Hematopoietic multipotent progenitor cell treated with erythropoietin and hydrocortisone succinate and interleukin-3 and kit ligand, for 6 days (in vitro differentiated cells): Measurements from ENCODE around the gene RRP36.
"Not testable (repeated sequence)": the region's sequence is repeated elsewhere in the genome, so short reads cannot be mapped to it uniquely, and the experiment has no call there.

Source experiments
- DNase-seq: peaks from one replicate; pipeline ENCODE4 v3.0.0-alpha.2; 2015

The RRP36 gene

DNA sequence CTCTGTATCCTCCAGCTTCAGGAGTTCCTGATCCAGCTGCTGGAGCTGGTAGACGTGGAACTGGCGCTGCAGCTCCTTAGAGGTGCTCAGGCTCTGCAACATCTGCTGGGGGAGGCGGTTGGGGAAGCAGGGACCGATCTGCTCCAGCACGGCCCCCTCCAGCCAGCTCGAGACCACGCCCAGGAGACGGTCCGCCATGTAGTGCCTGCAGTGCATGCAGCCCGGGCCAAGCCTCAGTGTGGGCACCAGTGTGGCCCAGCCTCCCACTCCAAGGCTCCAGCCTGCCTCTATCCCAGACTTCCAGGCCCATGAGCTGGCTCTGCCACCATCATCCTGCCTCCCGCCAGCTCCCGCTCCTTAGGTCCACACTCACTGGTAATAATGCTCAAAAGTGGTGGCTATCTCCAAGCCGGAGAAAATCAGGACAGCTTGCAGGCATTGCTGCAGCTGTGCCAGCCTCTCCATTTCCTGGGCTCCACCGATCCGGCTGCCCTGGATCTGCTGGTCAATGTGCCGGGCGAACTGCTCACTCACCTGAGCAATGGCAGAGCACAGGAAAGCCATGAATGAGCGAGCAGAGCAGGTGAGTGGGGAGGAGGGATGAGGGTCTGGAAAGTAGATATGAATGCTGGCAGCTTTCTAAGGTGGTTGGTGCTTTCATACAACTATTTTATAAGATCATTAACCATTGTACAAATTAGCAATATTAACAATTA is 19.3 kb downstream of the RRP36 start:
- no peak for DNase-seq

DNA sequence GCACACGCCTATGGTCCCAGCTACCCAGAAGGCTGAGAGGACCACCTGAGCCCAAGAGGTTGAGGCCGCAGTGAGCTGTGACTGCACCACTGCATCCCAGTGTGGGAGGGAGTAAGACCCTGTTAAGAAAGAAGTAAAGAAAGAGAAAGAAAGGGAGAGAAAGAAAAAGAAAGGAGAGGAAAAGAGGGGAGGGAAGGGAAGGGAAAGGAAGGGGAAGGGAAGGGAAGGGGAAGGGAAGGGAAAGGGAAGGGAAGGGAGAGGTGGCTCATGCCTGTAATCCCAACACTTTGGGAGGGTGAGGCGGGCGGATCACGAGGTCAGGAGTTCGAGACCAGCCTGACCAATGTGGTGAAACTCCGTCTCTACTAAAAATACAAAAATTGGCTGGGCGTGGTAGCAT is 20.1 kb downstream of the RRP36 start:
- DNase-seq = not testable (repeated sequence)

DNA sequence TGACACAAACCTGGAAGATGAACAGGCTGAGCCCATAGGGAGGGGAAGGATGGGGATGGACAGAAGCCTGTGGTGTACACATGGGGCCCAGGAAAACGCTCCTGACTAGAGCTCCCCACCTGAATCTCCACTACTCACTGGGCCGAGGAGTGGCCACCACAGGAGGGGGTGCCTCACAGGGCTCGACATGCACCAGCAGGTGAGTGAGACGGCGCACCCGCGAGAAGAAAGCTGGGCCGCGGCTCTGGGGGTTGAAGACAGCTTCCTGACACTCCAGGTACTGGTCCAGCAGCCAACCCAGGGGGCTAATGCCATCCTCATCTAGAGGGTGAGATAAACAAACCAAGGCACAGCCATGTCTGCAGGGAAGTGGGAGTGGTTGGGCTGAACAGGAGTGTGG is 21.9 kb downstream of the RRP36 start:
- DNase-seq = no peak

DNA sequence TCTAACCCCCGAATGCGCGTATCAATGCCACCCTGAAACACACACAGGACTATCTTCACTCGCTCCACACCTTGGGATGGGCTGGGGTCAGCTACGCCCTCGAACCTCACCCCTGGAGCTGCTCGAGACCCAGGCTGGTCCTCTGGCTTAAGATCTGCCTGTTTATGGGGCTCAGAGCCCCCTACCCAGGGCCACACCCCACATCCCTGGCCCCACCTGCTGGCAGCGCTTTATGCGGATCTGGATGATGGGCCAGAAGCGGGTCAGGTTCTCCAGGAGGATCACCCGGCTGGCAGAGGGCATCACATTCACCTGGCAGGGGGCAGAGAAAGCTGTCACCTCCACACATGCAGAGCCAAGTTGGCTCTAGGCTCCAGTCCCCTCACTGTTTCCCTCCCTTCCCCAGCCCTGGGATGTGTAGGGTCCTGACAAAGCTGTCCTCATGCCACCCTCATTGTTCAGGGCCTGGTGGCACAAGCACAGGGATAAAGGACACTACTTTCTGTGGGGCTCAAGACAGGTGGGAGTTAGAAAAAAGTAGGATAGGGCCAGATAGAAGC is 24.0 kb downstream of the RRP36 start:
- DNase-seq = no peak

DNA sequence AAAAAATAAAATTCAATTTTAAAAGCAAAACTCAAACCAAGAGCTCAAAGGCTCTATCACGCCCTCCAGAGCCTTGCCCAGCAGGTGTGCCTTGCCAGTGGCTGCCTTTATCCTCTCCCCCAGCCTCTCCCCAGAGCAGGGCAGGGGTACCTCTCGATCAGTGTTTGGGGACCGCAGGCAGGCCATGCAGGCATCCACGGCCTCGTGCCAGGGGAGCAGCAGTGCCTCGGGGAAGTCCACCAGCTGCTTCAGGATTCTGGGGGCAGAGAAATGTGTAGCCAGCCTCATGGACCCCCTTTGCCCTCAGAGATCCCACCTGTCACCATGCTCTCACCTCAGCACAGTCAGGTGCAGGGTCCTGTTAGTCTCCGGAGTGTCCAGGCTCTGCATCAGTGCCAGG is 26.6 kb downstream of the RRP36 start:
- no peak for DNase-seq

DNA sequence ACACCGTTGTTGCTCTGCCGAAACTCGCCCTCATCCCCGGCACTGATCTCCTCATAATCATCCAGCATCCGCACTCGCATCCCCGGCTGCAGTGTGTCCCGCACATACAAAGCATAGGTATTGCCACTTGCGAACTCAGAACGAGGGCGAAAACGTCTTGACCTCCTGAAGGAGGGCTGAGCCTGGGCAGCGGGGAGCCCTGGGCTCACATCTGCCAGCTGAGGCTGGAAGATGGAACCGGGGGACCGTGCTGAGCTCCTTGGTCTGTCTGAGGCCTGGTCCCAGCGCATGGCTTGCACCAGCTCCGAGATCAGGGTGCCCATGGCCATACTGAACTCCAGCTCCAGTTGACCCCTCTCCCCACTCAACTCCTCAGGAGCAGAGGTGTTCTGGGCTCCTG is 29.6 kb downstream of the RRP36 start:
- no peak for DNase-seq

DNA sequence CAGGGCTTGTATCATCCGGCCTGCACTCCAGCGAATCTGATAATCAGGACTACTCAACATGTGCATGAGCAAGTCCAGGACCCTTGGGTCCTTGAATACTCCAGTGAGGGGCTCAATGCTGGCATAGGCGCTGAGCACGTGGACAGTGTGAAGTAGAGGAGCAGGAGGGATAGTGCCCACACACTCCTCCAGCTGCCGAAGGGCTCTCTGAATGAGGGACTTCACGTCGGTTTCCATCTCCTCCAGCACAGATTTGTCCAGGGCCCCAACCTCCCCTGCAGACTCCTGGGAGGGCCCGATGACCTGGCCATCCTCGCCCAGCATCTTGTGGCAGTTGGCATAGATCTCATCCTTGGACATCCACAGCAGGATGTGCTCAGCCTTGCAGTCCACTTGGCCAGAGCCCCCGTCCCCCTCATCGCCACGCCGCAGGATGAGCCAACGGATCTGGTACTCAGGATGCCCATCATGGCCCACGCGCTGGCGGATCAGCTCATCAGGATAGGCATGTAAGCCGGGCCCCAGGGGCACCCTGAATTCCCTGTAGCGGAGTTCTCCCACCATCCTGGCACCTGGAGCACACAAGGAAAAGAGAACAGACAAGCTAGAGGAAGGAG is 30.9 kb downstream of the RRP36 start:
- DNase-seq = no peak

DNA sequence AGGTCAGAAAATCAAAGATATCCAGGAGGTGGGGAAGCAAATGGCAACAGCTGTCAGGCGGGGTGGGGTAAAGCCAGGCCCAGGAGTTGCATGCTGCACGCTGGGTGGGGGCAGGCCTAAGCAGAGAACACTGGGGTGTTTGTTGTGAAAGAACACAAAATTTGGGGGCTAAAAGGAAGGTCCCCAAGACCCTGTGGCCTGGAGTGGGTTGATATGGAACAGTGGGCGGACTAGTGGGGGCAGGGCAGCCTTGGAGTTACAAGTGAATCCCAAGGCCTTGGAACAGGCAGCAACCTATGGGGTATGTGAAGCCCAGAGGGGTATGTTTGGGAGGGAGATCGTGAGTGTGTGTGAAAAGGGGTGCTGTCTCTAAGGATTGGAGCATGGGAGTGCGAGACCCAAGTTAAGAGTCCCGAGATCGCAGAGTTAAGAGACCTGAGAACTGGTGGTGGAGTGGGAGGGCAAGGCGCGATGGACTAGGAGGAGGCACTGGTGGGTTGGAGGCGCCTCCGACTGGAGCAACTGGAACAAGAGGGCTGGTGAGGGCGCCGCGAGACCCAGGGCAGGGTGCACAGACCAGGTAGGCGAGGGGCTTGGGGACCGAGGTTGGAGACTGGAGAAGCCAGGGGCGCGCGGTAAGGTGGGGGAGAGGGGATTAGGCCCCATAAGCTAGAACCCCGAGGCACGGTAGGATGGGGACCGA is 31.6 kb downstream of the RRP36 start:
- DNase-seq = peak; percentile 66

DNA sequence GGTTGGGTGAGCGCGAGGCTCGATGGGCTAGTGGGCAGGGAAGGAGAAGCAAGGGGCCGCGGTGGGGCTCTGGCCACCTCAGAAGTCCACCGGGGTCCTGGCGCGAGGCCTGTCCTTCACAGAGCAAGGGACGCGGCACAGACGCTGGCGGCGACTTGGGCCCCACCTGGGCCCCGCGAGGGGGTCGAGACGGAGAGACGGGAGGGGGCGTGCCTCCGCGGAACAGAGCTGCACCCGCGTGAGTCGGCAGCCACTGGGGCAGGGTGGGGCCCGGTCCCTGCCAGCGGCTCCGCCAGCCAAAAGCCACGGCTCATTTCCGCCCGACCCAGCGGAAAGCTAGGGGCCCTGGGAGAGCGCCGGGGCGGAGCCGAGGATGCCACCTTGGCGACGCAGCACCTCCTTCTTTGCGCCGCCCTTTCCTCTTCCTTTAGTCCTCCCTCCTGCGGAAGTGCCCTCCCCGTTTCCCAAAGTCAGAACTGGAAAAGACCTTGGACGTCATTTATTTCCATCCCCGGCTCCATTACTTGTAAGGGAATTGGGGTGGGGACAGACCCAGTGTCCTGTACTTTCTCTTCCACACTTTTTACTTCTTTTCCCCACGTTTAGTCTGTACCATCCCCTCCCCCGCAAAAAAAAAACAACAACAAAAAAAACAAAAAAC is 32.3 kb downstream of the RRP36 start, which contains the start of gene CUL7:
Gene CUL7 (minus strand): TSS at position 307 of the 661 bp plus-strand sequence. CDS start 1,063 bp downstream, outside the sequence.
- peak; percentile 98 for DNase-seq

DNA sequence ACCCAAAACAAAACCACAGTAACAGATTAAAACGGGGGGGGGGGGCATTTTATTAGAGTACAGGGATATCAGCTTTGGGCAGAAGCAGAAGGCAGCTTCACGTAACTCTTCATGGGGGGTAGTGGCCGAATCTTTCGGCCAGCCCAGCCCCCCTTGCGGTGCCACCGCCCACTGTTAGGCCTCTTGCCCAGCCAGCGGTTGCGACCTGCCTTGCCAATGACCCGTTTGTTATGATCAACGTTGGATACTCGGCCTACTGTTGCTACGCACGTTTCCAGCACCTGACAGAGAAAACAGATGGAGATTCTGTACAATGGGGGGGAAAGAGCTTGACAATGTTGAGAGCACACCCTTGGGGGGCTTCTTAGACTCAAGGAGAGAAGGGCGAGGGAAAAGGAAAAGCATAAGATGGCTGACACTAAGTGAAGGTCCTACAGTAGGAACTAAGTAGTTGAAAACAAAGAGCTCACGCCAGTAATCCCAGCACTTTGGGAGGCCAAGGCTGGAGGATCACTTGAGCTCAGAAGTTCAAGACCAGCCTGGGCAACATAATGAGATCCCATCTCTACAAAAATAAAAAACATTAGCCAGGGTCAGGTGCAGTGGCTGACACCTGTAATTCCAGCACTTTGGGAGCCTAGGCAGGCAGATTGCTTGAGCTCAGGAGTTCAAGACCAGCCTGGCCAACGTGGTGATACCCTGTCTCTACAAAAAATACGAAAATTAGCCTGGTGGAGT is 33.0 kb downstream of the RRP36 start:
- DNase-seq = no peak

DNA sequence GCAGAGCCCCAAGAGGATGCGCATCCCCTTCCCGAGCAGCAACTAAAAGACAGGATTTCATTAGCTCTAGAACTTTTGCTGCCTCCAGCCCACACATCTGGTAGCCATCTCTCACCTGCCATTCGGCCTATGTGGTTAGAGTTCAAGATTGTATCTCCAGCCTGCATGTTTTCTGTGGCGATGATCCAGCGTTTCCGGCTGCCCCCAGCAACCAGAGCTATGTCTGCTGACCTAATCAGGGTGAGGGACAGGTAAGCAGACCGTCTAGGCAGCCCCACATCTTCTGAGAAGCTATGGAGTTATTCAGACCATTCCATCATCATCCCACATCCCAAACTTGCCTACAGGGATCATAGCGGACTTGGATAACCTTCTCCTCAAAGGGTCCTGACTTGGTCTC is 34.5 kb downstream of the RRP36 start:
- no peak for DNase-seq

DNA sequence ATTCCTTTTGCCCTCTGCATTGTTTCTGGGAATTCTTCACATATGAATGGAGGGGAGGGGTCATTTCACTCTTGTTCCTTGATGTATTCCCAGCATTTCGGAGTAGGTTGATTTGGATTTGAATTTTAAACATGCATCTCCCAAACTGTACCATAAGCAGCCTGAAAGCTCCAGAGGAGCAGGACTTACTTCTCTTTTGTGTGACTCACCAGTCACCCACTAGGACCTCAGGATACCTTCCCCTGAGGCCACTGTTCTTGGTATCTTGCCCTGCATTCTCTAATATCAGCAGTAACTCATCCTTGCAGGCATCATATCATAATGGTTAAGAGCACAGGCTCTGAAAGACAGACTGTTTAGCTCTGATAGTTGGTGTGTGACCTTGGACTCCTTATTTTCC is 37.1 kb downstream of the RRP36 start:
- DNase-seq = peak; percentile 55

DNA sequence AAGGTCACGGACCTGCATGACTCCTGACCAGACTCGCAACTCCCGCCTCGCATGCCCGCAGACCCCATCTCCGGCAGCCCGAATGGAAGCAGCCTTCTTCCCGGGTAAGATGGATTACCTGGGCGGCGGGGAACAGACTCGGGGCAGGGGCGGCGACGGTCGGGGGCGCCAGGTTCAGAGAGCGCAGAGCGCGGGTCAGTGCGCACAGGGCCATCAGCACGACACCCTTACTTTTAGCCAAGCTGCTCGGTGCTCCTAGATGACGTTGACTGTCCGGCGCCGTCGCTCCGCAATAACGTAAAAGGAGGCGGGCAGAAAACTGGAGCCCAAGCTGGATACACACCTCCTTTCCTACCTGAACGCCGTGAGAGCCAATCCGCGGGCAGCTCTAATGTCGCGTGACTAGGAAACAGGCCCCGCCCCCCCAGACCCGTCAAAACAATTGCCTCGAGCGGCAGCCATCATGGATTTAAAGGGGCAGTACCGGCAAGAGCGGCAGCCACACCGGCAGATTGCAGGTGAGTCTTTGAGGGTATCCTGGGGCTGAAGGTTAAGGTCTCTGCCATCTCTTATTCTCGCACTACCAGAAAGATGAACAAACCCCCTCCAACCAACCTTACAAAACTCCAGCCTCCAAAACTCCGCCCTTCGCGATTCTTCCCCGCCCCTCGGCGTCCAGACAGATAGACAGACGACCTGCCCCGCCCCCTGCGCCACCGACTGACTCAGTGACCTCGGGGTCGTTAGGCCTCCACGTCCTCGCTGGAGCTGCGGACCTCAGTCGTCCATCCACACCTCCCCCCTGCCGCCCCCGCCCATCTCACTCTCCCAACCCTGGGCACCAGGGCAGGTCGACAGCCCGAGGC is 38.0 kb downstream of the RRP36 start, which contains the start of the genes KLC4 and MRPL2:
Gene KLC4 (plus strand): TSS at position 464 of the 866 bp plus-strand sequence. CDS start 1,705 bp downstream, outside the sequence.
Gene MRPL2 (minus strand): TSS at position 267 of the 866 bp plus-strand sequence. CDS start 53 bp downstream, at position 214.
- DNase-seq = peak; percentile 100

DNA sequence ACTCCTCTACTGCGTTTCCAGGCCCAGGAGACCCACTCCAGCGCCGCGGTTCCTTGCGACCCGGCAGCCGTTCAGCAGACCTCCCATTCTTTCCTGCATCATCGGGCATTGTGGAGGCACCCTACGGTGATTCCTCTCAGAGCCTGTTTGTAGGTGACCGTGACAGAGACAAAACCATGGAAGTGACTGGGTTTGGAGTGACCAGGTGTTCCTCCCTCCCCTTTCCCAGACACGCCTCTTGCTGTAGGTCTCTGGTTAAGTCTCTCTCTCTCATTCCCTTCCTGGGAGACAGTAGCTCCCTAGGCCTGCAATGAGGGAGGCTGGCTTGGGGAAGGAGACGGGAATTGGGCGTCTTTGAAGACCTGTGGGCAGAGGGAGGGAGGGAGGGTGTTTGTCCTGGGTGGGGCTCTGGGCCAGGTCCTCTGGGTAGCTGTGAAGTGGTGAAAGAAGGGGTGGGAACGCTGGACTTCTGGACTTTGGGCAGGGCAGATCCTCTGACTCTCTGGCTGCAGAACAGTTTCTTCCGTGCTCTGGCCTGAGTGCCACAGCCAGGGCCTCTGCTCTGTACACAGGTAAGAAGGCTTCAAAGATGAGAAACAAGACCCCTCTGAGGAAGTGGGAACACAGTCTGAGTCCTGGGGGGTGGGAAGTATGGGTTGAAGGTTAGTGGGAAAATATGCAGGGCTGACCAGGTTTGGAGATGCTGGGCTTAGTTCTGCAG is 38.8 kb downstream of the RRP36 start:
- peak; percentile 17 for DNase-seq

DNA sequence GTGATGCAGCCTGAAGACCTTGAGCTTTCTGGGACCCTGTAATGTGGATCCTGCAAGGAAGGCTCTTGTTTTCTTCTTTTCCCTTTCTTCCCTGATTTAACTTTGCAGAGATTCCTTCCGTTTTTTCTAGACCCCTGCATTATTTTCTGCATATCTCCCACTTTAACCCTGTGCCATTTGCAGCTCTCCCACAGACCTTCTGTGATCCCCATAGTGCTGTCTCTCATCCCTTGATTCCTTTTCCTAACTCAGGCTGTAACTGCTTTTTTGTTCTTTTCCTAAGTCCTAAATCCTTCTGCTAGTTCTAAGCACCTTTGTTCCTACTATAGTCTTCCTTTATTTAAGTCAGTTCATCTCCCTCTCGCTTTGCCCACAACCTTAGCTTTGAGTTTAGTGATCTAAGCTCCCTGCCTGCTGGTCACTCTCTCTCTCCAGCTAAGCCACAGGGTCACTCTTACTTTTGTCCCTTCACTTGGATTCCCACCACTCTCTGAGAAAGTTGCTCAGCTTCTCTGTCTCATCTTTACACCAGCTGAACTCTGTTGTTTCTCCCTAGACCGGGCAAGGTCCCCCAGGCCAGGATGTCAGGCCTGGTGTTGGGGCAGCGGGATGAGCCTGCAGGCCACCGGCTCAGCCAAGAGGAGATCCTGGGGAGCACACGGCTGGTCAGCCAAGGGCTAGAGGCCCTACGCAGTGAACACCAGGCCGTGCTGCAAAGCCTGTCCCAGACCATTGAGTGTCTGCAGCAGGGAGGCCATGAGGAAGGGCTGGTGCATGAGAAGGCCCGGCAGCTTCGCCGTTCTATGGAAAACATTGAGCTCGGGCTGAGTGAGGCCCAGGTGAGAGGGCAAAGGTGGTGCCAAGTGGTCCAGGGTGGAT is 39.6 kb downstream of the RRP36 start:
- DNase-seq = no peak

DNA sequence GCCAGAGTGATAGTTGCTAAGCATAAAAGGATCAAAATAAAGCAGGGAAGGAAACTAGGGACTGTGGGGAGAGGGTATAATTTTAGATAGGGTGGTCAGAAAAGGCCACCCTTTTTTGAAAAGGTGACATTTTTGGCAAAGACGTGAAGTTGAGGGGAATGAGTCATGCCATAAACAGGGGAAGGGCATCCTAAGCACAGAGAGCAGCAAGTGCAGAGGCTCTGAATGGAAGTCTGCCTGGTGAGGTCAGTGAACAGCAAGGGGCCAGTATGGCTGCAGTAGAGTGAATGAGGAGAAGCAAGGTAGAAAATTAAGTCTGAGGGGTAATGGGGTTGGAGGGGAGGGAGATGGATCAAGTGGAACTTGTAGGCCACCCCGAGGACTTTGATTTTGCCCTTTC is 40.4 kb downstream of the RRP36 start:
- DNase-seq = no peak

DNA sequence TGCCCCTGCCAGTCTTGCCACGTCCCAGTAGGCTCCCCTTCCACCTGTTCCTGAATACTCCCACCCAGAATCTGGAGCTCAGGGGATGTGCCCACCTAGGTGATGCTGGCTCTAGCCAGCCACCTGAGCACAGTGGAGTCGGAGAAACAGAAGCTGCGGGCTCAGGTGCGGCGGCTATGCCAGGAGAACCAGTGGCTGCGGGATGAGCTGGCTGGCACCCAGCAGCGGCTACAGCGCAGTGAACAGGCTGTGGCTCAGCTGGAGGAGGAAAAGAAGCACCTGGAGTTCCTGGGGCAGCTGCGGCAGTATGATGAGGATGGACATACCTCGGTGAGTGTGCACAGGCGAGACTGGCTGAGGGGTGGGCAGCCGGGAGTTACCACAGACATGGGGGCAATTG is 41.4 kb downstream of the RRP36 start:
- no peak for DNase-seq

DNA sequence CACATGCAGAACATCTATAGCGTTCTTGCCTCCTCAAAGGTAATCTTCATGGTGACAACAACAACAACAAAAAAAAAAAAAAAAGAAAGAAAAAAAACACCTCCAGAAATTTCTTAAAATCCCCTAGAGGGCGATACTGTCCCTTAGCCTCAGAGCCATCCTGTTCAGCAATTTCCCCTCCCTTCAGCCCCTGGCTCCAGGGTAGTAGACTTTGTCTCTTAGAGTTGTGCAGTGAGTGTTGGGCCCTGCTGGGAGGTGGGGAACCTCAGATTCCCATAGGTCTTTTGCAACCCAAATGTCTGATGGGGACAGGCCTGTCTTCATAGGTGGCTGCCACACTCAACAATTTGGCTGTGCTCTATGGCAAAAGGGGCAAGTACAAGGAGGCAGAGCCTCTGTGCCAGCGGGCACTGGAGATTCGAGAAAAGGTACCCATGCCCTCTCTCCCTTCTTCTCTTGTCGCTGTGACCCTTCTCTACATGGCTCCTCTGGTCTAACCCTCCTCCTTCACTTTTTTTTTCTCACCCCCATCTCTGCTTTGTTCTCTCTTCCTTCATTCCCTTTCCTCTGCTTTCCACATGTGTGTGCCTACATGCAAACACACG is 48.7 kb downstream of the RRP36 start:
- DNase-seq = peak; percentile 80
